ENCODE results near the gene TMEM115. TPM values are rescaled to one million over a fixed set of nuclear protein-coding genes. Genes with fewer than 3 reads are reported as not detected.

TMEM115 gene
- total and polyA plus RNA-seq, 2 donors from 2014 or later: 40.1 to 54.0 TPM

DNA sequence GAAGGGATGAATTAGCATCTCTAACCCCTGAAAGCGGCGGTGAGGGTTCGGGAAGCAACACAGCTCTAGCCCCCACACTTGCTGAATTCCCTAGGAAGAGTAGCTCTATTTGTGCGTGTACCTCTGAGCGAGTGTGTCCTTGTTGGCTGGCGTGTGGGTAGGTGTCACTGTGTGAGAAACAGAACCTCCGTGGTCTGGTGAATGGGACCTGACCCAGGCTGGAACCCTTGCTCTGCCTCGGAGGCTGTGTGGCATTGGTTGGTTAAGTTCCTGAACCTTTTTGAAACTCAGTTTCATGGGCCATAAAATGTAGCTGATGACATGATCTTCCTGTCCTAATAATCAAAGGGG, 414 bp upstream of the TMEM115 start:
- H3K9ac ChIP-seq (ENCODE audit: low read length in 3 of 3): no peak overlapping the region
- TF ChIP-seq, protein P1, sequence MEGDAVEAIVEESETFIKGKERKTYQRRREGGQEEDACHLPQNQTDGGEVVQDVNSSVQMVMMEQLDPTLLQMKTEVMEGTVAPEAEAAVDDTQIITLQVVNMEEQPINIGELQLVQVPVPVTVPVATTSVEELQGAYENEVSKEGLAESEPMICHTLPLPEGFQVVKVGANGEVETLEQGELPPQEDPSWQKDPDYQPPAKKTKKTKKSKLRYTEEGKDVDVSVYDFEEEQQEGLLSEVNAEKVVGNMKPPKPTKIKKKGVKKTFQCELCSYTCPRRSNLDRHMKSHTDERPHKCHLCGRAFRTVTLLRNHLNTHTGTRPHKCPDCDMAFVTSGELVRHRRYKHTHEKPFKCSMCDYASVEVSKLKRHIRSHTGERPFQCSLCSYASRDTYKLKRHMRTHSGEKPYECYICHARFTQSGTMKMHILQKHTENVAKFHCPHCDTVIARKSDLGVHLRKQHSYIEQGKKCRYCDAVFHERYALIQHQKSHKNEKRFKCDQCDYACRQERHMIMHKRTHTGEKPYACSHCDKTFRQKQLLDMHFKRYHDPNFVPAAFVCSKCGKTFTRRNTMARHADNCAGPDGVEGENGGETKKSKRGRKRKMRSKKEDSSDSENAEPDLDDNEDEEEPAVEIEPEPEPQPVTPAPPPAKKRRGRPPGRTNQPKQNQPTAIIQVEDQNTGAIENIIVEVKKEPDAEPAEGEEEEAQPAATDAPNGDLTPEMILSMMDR (IDR thresholded peaks at IDR 0.05; ENCODE audit: borderline replicate concordance, extremely low read depth, insufficient read depth): no peak
- no peak overlapping the region for H3K27ac ChIP-seq (ENCODE audit: low read depth in 2 of 2, low read length in 2 of 2)
- H3K36me3 ChIP-seq (ENCODE audit: control insufficient read depth in 2 of 3, insufficient read depth in 3 of 3, low read length in 3 of 3): peaks cover 3 to 17% (median 8%) of the 10 kb centered on the region in 3 donors
- no peaks in the 10 kb centered on the region for H3K27me3 ChIP-seq (ENCODE audit: control insufficient read depth, insufficient read depth, low read length)
- DNase-seq: no peak
- peaks cover 0 to 47% (median 26%) of the 10 kb centered on the region in 3 donors for H3K4me1 ChIP-seq (ENCODE audit: control insufficient read depth in 2 of 3, insufficient read depth in 2 of 3, low read depth in 1 of 3, low read length in 3 of 3)
- no peaks in the 10 kb centered on the region for H3K9me3 ChIP-seq (ENCODE audit: control insufficient read depth in 2 of 3, insufficient read depth in 1 of 3, low read length in 3 of 3)
- intact Hi-C loops (cut with DNase I): no loop called here
- FAIRE-seq: no peak
- H3K4me3 ChIP-seq (ENCODE audit: low read length in 3 of 3): peak overlapping the region; percentile 41 to 86 (median 45)

DNA sequence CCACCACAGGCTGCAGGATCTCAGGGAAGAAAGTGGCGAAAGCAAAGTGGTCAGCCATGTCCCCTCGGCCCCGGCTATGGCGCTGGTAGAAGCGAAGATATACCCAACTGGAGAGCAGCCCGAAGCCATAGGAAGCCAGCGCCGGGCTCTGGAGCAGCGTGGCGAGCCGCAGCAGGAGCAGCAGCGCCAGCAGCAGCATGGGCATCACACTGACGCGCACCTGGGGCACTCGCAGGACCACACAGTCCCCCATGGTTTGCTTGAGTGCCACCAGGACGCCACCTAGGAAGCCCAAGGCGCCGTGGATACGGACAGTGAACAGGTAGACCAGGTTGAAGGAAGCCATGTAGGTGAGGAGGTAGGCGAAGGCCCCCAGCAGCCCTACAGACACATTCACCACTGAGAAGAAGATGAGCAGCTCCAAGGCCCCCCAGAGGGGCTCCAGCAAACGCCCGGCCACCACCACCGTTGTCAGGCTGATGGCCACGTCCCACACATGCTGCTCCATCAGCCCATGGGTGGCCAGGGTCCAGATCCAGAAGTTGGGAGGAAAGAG, 888 bp downstream of the TMEM115 start:
- Histone ChIP-seq H3K27me3 (ENCODE audit: control insufficient read depth, insufficient read depth, low read length) (no peaks in the 10 kb centered on the region), H3K4me3 (ENCODE audit: low read length in 3 of 3) (peak overlapping the region; percentile 72 to 87 (median 86)), H3K9ac (ENCODE audit: low read length in 3 of 3) (peak overlapping the region; percentile 23 to 94 (median 89)), H3K27ac (ENCODE audit: low read depth in 2 of 2, low read length in 2 of 2) (peak overlapping the region; percentile 85 to 91), H3K9me3 (ENCODE audit: control insufficient read depth in 2 of 3, insufficient read depth in 1 of 3, low read length in 3 of 3) (no peaks in the 10 kb centered on the region), H3K36me3 (ENCODE audit: control insufficient read depth in 2 of 3, insufficient read depth in 3 of 3, low read length in 3 of 3) (peaks cover 3 to 29% (median 13%) of the 10 kb centered on the region in 3 donors), H3K4me1 (ENCODE audit: control insufficient read depth in 2 of 3, insufficient read depth in 2 of 3, low read depth in 1 of 3, low read length in 3 of 3) (peaks cover 0 to 43% (median 26%) of the 10 kb centered on the region in 3 donors)
- TF ChIP-seq, protein P1 (IDR thresholded peaks at IDR 0.05; ENCODE audit: borderline replicate concordance, extremely low read depth, insufficient read depth): no peak
- no peak for FAIRE-seq
- intact Hi-C loops (cut with DNase I): no loop called here
- DNase-seq: peak in 1 of 5 donors; percentile 67

DNA sequence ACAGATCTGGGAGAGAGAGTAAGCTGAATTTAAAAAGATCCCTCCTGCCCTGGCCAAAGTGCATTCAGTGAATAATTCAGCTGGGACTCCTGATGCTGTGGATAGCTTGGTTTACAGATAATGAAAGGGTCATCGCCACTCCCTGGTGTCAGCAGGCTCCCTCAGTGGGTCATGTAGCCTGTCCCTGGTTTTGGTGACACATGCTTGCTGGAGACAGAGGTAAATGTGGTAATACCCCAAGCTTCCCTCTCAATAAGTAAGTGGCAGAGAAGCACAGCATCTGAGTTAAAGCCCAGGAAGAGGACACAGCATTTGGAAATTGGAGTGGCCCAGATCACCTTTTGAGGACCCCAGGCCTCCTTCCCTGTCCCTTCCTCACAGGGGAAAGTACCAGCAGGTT, 1.8 kb downstream of the TMEM115 start:
- peak overlapping the region; percentile 51 to 65 for H3K27ac ChIP-seq (ENCODE audit: low read depth in 2 of 2, low read length in 2 of 2)
- peaks cover 0 to 43% (median 29%) of the 10 kb centered on the region in 3 donors for H3K4me1 ChIP-seq (ENCODE audit: control insufficient read depth in 2 of 3, insufficient read depth in 2 of 3, low read depth in 1 of 3, low read length in 3 of 3)
- H3K4me3 ChIP-seq (ENCODE audit: low read length in 3 of 3): peak overlapping the region; percentile 21 to 87 (median 86)
- DNase-seq: no peak
- TF ChIP-seq, protein P1 (IDR thresholded peaks at IDR 0.05; ENCODE audit: borderline replicate concordance, extremely low read depth, insufficient read depth): no peak
- FAIRE-seq: no peak
- intact Hi-C loops (cut with DNase I): no loop called here
- no peaks in the 10 kb centered on the region for H3K9me3 ChIP-seq (ENCODE audit: control insufficient read depth in 2 of 3, insufficient read depth in 1 of 3, low read length in 3 of 3)
- peaks cover 3 to 30% (median 14%) of the 10 kb centered on the region in 3 donors for H3K36me3 ChIP-seq (ENCODE audit: control insufficient read depth in 2 of 3, insufficient read depth in 3 of 3, low read length in 3 of 3)
- peak overlapping the region; percentile 0 to 89 (median 51) for H3K9ac ChIP-seq (ENCODE audit: low read length in 3 of 3)
- no peaks in the 10 kb centered on the region for H3K27me3 ChIP-seq (ENCODE audit: control insufficient read depth, insufficient read depth, low read length)

Measured in kidney (tissue), 14 donors.